GM18520 (cell line): Measurements from ENCODE around the gene CDH9.
"Not testable (repeated sequence)": the region's sequence is repeated elsewhere in the genome, so short reads cannot be mapped to it uniquely, and the experiment has no call there.

Experiments
- ATAC-seq: cut with Tn5 transposase; IDR thresholded peaks from one replicate; pipeline ENCODE4 v1.9.1; 2021; ENCODE audit not compliant: unreplicated experiment

The CDH9 gene

DNA sequence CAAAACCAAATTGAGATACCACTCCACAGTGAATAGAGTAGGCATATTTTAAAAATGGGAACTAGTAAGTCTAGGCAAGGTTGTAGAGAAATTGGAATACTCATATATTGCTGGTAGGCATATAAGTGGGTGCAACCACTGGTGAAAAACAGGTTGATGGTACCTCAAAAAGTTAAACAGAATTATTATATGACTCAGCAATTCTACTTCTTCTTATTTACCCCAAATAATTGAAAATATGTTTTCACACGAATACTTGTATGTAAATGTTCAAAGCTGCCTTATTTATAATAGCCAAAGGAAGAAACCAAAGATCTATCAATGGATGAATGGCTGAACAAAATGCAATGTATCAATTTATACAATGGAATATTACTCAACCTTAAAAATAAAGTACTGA, 79.1 kb downstream of the CDH9 start:
- ATAC-seq: no peak

DNA sequence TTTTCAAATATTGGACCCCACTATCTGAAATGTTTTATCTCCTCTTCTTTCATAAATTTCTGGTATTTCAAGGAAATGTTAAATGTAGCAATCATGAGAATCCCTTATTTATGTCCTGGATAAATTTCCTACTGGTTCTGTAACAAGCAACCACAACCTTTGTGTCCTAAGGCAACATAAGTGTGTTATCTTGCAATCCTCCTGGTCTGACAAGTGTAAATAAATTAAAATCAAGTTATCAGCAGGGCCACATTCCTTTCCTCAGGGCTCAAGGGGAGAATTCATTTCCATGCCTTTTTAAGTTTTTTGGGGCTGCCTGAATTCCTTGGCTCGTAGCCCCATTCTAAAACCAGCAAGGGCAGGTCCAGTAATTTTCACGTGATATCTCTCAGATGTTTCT, 83.2 kb downstream of the CDH9 start:
- no peak for ATAC-seq

DNA sequence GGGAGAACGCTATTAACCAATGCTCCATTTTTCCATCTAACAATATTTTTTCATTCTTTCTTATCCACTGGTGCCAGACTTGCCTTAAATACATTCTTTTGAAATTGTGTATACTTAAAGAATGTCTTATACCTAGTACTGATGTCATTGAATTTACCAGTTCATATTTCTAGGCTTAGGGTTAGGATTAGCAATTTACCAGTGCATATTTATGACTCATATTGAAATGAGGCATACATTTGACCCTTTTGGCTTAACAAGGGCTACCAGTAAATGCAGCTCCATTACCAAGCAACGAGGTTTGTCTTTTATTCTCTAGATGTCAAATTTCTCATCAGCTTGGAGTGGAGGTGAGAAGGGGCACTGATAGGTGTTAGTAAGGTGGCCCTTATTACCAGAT, 89.5 kb downstream of the CDH9 start:
- no peak for ATAC-seq

DNA sequence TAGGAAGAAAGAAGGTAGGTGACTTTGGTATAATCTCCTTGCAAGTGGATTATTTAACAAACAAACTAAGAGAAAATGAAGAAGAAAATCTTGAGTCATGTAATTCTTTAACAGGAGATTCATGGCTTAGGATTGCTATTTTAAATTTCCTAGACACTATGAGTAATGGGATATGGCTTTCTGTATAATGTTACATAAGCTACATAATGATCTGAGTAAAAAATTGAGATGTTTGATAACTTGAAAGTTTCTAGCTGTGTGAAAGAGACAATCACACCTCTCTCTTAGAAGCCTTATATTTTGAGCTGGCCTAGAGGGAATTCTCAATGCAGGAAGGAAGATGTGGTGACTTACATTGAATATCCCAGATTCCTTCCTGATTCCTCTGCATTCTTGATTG, 92.5 kb downstream of the CDH9 start:
- ATAC-seq: no peak

DNA sequence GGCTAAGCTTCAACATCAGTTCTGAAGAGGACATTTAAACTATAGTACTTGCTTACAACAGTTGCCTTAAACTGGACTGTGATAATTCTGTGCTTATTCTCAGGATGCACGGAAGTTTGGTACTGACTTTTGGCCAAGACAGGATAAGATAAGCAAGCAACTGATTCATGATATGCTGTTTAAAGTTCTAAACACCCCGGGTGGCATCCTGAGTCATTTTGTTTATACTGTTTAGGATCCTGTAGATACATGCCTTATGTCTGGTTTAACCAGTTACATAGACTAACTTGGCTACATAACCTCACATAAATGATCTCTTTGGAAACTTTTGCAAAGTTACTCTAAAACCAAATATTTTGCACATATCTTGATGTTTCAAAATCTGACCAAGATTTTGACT, 95.9 kb downstream of the CDH9 start:
- ATAC-seq: no peak

DNA sequence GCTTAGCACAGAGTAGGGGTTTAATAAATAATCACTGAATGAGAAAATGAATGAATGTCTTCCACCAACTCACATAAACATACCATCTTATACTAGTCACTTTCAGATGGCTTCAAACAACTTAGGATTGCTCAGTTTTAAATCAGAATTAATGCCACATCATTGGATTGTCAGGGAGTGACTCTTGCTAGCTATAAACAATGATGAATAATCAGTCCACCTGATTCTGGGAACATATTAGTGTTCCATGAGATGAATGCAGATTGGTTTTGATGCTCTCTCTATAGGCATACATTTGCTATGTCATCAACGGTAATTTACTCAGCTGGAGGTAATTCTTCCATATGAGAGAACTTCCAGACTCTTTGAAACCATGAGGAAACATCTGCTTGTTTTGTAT, 97.4 kb downstream of the CDH9 start:
- no peak for ATAC-seq

DNA sequence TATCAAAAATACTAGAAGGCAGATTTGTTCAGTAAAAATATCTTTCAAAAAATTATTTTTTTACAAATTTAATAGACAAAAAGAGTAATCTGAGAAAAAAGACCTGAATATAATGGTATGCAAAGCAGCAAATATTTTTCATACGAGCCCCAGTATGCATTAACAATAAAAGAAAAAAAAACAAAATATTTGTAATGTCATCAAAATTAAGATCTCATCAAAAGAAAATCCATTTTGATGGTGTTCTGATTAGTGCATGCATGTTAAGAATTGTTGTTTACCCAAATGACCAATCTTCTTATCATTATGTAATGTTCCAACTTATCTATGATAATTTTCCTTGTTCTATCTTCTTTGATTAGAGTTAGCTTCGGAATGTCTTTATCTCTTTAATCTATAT, 106.1 kb downstream of the CDH9 start:
- ATAC-seq: no peak

DNA sequence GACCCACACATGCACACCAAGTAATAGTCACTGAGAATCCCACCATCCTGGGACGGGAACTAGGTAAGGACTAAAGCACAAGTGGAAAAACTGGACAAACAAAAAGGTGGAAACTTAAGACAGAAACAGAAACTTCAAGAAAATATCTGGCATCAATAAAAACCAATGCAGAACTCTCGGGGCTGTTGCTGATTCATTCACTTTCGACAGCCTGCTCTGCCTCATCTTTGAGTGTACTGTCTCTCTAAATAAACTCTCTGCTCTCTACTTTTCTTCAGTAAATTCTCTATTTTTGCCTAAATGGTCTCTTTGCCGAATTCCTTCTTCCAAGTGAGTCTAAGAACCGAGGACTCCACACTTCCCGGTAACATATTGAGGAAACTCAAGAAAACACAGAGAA, 116.9 kb downstream of the CDH9 start:
- ATAC-seq: no peak

DNA sequence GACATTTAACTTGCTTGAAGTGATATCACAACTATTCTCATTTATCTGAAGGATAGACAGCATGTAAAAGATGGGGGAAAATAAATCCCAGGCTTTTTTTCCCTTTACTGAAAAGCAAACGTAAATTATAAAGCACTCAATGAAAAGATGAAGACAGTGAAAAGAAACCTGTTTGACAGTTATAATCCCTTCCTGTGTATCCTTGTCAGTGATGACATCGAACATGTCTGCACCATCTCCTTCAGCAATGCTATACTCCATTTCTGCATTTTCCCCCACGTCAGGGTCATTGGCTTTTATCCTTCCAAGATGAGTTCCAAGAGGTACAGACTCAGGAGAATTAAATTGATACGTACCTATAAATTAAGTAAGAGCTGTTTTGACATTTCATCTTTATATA, 134.9 kb downstream of the CDH9 start:
- ATAC-seq: no peak

DNA sequence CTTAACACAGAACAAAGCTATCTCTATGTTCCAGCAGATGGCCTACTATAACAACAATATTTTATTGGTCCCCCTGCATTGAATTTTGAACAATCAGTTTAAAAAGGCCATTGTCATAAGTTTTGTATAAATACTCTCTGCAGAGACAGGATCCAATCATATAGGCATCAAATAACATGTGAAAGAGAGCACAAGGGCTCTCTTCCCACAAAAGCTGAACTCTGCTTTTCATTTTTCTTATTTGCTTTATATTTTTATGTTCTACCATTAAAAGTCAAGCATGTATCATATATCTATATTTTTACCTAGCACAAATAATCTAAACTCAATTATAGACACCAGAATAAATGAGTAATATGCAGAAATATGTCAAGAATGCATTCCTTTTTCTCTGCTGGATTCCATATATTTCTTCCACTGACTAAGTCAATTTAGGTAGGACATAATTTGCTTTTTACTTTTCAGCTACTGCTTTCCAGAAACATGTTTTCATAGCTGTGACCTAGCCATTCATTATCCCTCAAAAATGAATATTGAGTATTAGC, 143.6 kb downstream of the CDH9 start:
- ATAC-seq: no peak

DNA sequence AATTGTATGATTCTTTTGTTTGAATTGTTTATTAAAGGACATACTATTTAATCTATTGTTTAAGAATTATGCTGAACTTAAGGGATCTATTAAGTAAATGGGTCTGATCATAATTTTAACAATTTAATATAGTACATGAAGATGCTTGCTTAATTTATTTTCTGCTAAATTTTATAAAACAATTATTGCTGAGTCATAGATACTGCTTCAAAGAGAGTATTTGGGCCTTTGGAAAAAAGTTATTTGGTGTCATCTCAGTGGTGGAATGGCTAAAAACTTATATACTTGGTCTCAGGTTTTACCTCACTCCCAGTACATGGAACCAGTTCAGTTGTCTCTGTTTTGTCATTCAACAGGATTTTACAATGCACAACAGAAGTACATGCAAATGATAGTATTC, 145.3 kb downstream of the CDH9 start:
- no peak for ATAC-seq

DNA sequence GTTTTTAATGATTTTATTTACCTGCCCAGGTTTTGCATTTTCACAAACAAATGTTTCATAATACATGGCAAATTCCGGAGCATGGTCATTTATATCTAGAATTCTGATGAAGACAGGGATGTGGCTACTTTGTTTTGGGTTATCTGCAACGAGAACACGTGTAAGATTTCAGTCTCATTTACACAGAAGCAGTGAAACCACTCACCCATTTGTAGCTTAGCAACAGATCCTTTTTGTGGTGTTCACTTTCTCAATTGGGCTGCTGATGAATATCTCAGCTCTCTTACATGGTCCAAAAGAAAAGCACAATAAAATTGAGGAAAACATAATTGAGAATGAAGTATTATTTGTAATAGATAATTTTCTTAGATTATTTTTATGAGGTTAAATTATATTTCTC, 148.6 kb downstream of the CDH9 start:
- ATAC-seq: no peak

DNA sequence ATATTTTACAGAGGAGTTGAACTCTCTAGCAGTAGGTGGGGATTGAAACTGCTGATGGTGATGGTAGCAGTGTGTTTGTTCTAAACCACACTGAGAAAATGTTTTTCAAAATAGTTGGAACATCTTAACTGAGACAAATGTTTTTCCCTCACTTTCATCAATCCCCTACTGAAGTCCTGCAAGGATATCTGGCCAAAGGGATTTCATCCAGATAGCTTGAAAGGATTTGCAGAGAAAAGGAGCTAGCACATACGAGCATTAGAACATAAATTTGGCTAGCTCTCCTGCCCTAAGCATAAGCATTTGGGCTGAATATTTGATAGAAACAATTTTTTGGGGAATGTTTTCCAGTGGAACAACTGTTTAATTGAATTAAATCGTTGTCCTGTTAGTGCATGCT, 153.9 kb downstream of the CDH9 start:
- no peak for ATAC-seq

DNA sequence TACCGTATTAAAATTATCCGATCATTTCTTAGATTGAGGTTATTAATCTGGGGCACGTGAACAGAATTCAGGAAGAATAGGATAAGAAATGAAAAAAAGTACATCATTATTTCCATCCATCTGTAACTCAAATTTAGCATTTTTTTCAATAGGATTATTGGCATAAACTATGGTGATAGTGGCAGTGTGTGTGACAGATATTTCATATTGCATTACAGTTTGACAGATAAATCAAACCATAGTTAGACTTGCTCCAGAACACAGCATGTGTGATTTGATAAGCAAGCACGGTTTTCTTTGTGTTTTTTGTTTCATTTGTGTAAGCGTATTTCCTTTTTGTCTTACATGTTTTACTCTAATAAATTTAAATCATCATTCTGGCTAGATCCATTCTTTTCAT, 155.0 kb downstream of the CDH9 start:
- no peak for ATAC-seq

DNA sequence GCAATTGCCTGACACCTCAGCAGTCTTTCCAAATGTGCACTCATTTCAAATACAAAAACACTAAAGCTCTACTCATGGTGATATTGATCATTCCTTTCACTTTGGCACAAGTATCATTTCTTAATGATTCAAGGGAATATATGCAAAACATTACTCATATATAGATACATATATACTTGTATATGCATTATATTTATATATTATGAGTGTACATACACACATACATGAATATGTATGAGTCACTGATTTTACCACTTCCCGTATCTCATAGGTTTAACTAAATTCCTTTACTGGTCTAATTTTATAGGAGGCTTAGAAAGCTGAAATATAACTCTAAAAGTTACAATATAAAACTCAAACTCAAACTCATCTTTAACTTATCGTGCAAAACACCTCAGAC, 156.5 kb downstream of the CDH9 start:
- no peak for ATAC-seq

DNA sequence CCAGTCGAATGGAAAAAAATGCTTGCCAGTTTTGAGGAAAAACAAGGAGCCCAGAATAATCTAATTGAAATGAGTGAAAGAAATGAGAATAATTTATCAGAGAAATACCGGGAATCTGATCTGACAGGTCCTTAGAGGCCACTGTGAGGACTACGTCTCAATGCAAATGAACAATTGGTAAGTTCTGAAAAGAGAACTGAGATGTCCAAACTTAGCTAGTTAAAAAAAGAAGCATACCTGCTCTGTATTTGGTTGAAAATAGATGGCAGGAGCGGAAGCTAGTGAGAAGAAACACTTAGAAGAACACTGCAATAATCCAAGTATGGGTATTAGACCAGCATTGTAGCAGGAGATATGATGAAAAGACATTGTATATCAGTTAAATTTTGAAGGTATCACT, 161.2 kb downstream of the CDH9 start:
- no peak for ATAC-seq

DNA sequence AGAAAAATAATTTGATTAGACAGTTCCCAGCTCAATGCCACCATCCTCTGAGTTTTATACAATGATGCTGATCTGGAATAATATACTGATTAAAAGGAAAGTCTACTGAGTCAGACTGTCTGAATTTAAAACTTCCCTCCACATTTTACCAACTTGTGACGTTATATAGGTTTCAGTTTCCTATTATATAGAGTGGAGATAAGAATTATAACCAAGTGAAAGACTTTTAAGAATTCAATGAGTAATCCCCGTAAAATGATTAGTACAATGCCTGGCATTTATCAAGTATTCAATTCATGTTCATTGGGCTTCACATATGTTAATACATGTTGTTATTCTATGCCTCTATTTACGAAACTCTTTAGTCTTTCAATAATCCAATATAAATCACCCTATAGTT, 166.0 kb downstream of the CDH9 start:
- ATAC-seq: no peak

DNA sequence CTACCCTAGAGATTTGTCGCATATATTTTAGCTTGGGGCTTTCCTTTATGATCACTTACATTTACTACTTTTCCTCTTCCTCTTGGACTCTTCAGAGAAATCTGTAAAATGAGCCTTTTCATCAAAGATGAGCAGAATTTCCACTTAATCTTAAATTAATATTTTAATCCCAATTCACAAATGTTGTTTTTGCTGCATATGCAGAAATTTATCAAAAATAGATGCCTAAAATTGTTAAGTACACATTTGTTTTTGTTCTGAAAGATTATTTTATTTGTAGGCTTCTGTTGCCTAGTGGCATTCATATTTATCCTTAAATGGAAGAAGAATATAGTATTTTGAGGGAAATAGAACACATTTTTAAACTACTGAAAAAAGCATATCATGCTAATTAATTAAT, 168.6 kb downstream of the CDH9 start:
- no peak for ATAC-seq

DNA sequence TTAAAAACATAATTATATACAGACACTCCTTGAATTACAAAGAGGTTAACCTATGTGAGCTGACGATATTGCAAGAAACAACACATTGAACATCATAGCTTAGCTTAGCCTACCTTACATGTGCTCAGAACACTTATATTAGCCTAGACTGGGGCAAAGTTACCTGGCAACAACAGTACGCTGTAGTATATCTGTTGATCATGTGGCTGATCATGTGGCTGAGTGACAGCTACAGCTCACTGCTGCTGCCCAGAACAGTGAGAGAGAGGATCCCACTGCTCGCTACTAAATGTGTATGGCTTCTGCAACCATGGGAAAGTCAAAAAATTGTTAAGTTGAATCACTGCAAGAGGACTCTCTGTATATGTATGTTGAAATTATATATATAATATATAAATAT, 169.9 kb downstream of the CDH9 start:
- no peak for ATAC-seq

DNA sequence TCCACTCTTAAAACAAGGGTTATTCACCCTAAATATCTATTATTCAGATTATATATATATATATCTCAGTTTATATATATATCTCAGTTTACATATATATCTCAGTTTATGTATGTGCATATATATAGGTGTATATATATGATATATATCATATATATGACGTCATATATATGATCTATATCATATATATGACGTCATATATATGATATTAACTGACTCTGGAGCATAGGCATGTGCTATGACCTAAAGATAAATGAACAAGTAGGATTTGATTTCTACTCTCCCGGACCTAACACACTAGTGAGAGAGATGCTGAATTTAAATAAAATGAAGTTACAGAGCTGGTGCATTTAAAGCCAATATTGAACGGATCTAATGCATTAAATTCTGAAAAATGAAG, 174.3 kb downstream of the CDH9 start:
- no peak for ATAC-seq

DNA sequence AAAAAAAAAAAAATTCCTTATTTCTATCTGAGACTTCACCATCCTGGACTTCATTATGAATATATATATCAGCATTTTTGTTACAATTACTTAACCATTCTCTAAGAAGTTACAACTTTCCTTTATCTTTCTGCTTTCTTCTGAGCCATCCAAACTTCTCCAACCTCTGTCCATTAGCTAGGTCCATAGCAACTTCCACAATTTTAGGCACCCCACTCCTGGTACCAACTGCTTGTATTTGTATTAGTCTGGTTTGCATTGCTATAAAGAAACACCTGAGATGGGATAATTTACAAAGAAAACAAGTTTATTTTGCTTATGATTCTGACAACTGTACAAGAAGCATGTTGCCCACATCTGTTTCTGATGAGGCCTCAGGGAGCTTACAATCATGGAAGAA, 182.1 kb downstream of the CDH9 start:
- ATAC-seq: no peak

DNA sequence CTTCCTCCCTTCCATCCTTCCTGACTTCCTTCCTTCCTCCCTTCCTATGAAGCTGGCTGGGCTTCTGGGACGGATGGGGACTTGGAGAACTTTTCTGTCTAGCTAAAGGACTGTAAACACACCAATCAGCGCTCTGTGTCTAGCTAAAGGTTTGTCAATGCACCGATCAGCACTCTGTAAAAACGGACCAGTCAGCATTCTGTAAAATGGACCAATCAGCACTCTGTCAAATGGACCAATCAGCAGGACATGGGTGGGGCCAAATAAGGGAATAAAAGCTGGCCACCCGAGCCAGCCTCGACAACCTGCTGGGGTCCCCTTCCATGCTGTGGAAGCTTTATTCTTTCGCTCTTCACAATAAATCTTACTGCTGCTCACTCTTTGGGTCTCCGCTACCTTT, 185.9 kb downstream of the CDH9 start:
- not testable (repeated sequence) for ATAC-seq

DNA sequence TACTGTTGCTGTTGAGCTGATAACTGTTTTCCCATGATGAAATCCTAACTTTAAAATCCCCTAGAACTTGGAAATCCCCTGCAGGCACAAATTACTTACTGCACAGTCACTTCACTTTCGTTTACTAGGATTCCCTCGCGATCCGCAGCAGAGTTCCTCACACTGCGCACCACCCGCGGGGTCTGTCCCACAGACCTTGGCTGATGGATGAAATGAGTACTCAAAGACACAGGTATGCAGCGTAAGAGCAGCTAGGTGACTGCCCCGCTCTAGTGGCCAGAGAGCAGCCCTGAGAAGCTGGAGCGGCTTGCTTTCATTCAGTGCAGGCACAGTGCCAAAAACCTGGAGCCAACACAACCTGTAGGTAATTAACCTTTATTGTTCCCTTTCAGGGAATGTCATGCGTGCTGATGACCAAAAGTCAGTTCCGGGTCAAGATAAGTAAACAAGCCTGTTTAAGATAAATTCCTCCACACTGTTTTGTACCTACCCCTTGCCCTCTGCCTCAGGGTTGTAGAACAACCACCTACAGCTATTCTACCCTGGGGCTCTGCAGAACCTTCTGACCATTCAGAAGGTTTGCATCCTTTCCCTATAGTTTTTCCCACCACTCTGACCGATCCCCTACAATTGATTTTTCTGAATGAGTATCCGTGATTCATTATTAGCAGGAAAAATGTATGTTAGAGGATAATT, 191.2 kb downstream of the CDH9 start:
- no peak for ATAC-seq
